ENCODE measurements around the gene ZNF892. TPM values are rescaled to one million over a fixed set of nuclear protein-coding genes. Genes with fewer than 3 reads are reported as not detected.

Gene ZNF892
- total and polyA plus RNA-seq, 9 of the 15 experiments (the other 6 are each of a cell fraction or from before 2014, with no cell fraction given) = 0.07 to 0.13 (median 0.09) TPM; not detected in 6

- CTCF ChIA-PET (ENCODE audit: low intra/inter-chr PET ratio) = no interaction called here
- peak overlapping the region; percentile 73 for H3K4me3 ChIP-seq
- WGBS (ENCODE audit: insufficient coverage, low coverage, missing lambda C conversion rate) = 46% methylated on average over 10 of the region's 10 CpGs
Observed at GRCh38 chr2:95158441-95158840, 48.9 kb upstream of the ZNF892 start.

More at GRCh38 chr2:95158441-95158840, 48.9 kb upstream of the ZNF892 start:
- ATAC-seq (peak; percentile 34), FAIRE-seq (peak; percentile 48), DNase-seq (ENCODE audit: extremely low read depth in 1 of 4, low spot score in 3 of 4) (peak; percentile 27 to 48 (median 35))
- no peak for TF ChIP-seq PTTG1 (tag; IDR thresholded peaks at IDR 0.05; ENCODE audit: low read depth)
- no peak for TF ChIP-seq HDAC8 (tag; IDR thresholded peaks at IDR 0.05)
- TF ChIP-seq ELK3 (CRISPR knock-in tag; IDR thresholded peaks at IDR 0.05) = no peak
- TF ChIP-seq HDGF (IDR thresholded peaks at IDR 0.05) = no peak
- no peak for TF ChIP-seq TRIM24 (IDR thresholded peaks at IDR 0.05)
- no peak for TF ChIP-seq MEIS2 (IDR thresholded peaks at IDR 0.05; ENCODE audit: partially characterized antibody)
- TF ChIP-seq E2F1 (CRISPR knock-in tag; IDR thresholded peaks at IDR 0.05) = no peak
- TF ChIP-seq ZBTB5 (IDR thresholded peaks at IDR 0.05) = no peak
- no peak for TF ChIP-seq ETV1 (tag; conservative IDR thresholded peaks at IDR 0.05; ENCODE audit: low read depth)
- TF ChIP-seq ZNF766 (CRISPR knock-in tag; conservative IDR thresholded peaks at IDR 0.05) = no peak
- no peak for TF ChIP-seq ATF7 (IDR thresholded peaks at IDR 0.05)
- TF ChIP-seq TFAM (CRISPR knock-in tag; conservative IDR thresholded peaks at IDR 0.05) = no peak
- no peak for TF ChIP-seq CHD1 (IDR thresholded peaks at IDR 0.05; ENCODE audit: low read length)
- TF ChIP-seq U2AF2 (optimal IDR thresholded peaks at IDR 0.05; ENCODE audit: low read depth, low read length) = no peak
- TF ChIP-seq RNF219 (CRISPR knock-in tag; IDR thresholded peaks at IDR 0.05) = no peak
- peak overlapping the region; percentile 78 to 97 for H3K9ac ChIP-seq (ENCODE audit: insufficient read depth in 1 of 2, low read depth in 2 of 2, low read length in 2 of 2)
- no peaks in the 10 kb centered on the region for H4K20me1 ChIP-seq (replicated peaks; ENCODE audit: control insufficient read depth, insufficient read depth, low read length)
- peak overlapping the region; percentile 91 for H3K4me2 ChIP-seq (ENCODE audit: insufficient read depth, low read length)
- peak overlapping the region; percentile 72; the same call in 1 of the 3 replicates for H3K27ac ChIP-seq (ENCODE audit: extremely low read depth, low read depth, low read length)
- peaks cover 23% of the 10 kb centered on the region; the same call in 2 of the 3 replicates for H3K36me3 ChIP-seq (ENCODE audit: control insufficient read depth, insufficient read depth, low read length)
- POLR2A ChIA-PET = interaction anchor here (1.7 kb wide), 1 partner anchor 36 kb away, joined by 4 read pairs; the partner anchor contains the start of gene MRPS5
- in situ Hi-C loops (cut with MboI) = no loop called here
- no TSS peak for BruUV-seq (replicated peaks)
- H3K27me3 ChIP-seq (ENCODE audit: control insufficient read depth in 2 of 2, insufficient read depth in 2 of 2, low read length in 2 of 2) = no peaks in the 10 kb centered on the region
- H3K9me3 ChIP-seq (replicated peaks; ENCODE audit: control insufficient read depth, insufficient read depth, low read depth, low read length) = no peaks in the 10 kb centered on the region
- H3K4me1 ChIP-seq (replicated peaks in 1 of 2; ENCODE audit: control insufficient read depth in 2 of 2, insufficient read depth in 2 of 2, low read length in 2 of 2) = peaks cover 4 to 16% of the 10 kb centered on the region in 2 experiments; a peak in 4 of 5 replicates
- no peaks in the 10 kb centered on the region for H3K9me1 ChIP-seq (ENCODE audit: control insufficient read depth, insufficient read depth, low read length)
- H3K79me2 ChIP-seq (ENCODE audit: control insufficient read depth, insufficient read depth, low read length) = peaks cover 10% of the 10 kb centered on the region; the same call in 2 of the 3 replicates
- H2AFZ ChIP-seq (ENCODE audit: low read depth, low read length) = peak overlapping the region; percentile 94; the same call in 1 of the 2 replicates
- intact Hi-C loops (cut with micrococcal nuclease) = no loop called here

All from K562 (cell line).